GM19043 (cell line): Measurements from ENCODE around the gene ZMIZ1.

Source experiments
- ATAC-seq: cut with Tn5 transposase; IDR thresholded peaks from one replicate; pipeline ENCODE4 v1.9.1; 2021; ENCODE audit warnings: low read depth; ENCODE audit not compliant: unreplicated experiment

ZMIZ1 gene

DNA sequence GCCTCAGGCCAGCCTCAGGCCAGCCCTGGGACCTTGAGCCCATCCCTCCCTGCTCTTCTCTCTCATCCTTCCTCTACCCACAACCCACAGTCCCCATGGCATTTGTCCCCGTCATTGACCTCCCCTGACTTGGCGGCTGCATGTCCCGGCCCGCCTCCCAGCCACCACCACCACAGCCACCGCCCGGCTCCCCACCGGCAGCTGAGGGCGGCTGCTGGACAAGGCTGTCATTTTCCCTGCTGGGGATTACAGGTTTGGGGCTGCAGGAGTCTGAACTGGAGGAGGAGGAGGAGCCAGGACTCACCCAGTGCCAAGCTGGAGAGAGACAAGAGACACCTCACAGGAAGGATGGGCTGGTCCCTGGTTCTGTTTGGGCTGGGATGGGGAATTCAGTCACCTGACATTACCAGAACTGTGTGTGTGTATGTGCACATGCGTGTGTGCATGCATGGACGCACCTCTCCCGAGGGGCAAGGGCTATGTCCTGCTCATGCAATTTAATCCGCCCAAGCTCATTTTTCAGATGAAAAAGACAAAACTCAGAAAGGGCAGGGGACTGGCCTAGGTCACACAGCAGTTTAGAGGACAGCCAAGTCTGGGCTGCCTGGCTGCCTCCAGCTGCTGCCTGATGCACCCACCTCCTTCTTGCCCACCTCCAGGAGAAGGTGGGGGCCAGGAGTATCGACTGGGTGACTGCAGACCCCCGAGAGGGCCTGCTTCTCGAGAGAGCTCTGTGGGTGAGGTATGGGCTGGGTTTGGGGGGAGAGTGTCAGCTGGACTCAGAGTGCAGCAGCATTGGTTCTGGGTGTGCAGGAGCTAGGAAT, 113.1 kb downstream of the ZMIZ1 start:
- ATAC-seq = no peak

DNA sequence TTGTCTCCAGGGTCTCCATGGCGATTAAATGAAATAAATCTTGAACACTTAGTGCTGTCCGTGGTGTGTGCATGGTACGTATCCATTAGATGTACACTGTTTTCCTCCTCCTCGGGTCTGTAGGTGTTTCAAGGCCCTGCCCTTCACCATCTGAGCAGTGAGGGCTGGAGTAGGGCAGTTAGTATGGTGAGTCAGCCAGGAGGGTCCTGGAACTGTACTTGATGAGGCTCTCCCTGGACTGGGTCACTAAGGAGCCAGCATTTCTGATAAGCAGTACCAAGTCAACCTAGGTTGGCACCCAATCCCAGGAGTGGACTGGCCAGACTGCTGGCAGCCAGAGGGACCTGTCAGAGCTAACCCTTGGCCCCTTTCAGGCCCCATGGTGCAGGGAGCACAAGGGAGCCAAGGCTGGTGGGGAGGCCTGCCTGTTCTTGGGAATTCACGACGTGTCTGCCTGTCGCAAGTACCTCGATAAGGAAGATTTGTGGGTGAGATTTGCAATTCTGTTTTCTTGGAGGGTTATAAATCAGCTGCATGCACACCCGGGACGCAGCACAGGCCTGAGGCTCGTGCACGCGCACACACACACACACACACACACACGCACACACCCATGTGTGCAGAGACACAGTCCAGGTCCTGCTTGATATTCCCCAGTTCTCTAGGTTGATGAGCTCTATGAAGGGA, 114.2 kb downstream of the ZMIZ1 start:
- ATAC-seq = no peak

DNA sequence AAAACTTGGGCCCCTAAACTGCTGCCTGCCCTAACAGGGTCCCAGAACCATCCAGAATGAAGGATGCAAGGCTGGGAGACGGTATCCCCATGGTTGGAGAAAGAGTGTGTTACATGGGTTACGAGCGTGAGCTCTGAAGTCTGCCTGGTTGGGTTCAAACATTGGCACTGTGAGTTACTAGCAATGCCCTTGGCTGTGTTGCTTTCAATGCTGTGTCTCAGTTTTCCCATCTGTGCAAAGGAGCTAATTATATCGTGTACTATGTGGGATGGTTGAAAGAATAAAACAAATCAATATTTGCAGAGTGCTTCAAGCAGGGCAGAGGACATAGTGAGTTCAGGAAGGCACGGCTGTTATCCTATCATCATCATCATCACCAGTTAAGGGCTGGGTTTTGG, 114.7 kb downstream of the ZMIZ1 start:
- ATAC-seq = no peak

GRCh38 chr10:79184145-79184625, 115.4 kb downstream of the ZMIZ1 start:
- no peak for ATAC-seq

GRCh38 chr10:79184657-79185056, 115.9 kb downstream of the ZMIZ1 start:
- no peak for ATAC-seq

- ATAC-seq = no peak
Observed at GRCh38 chr10:79185067-79185774, 116.5 kb downstream of the ZMIZ1 start.

DNA sequence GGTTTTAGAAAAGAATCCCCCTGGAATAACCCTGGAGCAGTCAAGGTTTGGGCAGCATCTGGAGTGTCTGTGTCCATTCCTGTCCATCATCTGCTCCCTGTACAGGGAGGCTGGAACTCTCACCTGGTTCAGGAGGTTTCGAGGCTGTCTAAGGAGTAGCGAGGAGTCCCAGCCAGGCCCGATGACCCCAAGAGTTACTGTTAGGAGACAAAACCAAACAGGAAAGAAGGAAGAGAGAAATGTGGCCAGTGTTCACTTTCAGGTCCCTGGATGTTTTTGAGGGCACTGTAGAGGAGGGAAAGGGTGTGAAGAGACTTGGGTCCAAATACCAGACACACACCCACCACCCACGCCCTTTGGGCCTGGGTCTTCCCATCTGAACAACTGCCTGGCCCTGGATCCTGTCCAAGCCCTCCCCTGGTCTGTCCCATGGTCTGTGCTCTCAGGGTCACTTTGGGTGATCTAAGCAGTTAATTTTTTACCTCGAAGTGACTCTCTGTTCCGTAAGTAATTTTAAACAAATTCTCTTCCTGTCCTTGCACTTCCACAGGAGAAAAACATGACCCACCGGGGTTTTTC, 117.1 kb downstream of the ZMIZ1 start:
- no peak for ATAC-seq

DNA sequence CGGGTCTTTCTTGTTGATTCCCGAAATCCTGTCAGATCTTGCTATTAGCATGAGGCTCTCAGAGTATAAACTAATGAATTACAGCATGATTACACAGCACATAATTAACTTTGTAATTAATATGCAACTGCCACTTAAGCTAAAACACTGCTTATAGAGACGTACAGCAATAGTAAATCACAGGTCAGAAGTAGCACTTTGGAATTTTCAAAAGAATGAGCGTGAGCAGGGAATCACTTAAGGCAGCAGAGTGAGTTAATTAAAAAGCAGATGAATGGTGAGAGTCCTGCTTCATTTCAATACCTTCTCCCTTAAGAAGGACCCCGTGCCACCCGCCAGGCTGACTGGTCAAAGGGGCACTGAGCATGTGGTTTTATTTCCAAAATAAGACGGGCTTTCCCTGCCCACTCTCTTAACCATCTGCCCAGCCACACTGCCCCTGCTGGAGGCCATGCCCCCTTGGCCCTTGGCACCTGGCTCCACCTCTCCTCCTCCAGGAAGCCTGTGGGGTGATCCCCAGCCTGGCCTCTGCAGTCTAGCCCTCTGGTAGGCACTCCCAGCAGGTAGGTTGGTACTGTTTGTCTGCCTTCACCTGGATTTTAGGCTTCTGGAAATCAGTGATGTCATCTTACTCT, 117.8 kb downstream of the ZMIZ1 start:
- no peak for ATAC-seq

GRCh38 chr10:79187121-79187940, 118.6 kb downstream of the ZMIZ1 start:
- no peak for ATAC-seq

GRCh38 chr10:79188154-79188965, 119.6 kb downstream of the ZMIZ1 start:
- no peak for ATAC-seq

GRCh38 chr10:79189181-79189580, 120.4 kb downstream of the ZMIZ1 start:
- no peak for ATAC-seq

DNA sequence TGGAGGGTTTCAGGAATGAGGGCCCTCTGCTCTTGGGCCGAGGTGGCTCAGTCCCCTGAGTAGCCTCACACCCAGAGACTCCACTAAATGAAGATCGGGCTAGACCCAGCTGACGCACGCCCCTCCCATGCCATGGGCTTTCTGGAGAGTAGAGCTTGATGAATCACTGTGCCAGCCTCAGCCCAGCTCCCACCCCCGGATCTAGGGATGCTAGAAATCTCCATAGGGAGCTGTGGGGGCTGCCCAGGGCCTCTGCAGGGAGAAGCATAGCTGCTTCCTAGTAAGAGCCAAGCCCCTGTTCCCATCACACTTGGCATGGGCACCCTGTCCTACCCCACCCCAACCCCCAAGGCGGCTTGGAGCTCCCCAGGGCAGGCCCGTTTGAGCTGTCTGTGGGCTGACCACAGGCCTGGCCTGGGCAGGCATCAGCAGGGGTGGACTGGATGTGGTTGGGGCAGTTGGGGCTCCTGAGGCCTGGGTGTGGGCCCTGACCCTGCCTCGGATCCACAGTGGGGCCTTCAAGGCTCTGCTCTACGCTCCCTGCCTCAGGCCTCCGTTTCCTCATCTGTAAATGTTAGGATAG, 121.2 kb downstream of the ZMIZ1 start:
- no peak for ATAC-seq

DNA sequence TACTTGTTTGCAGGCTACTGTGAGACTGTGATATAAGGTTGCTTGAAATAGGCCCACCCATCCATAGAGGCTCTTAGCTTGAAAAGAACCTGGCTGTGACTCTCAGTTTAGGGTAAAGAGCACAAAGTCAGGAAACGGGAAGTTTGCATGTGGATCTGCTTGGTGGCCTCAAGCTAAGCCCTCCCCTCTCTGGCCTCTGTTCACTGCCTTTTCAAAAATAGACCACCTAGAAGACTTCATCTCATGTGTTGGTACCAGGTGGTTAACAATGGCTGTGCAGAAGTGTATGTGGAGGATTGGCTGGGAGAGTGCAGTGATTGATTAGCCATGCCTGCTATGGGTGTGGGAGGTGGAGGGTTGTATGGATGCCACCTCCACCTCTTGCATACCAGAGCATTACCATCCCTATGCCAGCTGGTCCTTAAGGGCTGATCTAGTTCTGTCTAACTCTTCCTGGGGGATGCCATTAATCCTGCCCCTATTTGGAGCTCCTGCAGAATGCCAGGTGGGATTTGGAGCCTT, 122.0 kb downstream of the ZMIZ1 start:
- no peak for ATAC-seq

DNA sequence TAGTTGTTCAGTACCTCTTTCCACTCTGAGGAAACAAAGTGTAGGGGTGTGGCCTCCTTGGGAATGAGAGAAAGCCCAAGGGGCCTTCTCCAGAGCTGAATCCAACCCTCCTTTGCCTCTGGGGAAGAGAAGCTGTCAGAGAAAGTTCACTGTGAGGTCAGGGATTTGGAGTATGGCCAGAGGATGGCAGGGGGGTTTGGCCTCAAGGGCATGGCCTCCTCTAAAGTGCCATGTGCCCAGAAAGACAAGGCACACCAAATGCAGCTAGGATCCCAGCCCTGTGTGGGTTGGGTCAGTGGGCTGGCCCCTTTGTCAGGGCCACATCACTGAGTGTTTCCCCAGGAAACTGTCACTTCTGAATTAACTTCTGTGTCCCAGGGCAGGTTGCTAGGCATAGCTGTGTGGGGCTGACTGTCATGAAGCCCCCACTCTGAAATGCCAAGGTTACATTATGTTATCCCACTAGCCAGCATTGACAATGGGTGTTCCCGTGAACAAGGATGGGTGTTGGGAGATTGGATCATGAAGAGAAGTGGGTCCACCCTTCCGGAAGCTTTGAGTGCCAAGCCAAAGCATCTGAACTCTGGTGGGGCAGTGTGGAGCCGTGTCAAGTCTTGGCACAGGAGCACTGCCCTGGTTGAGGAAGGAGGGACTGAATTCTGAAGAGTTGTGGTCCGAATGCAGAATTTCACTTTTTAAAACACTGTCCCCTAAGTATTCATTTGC, 123.3 kb downstream of the ZMIZ1 start:
- ATAC-seq = no peak

DNA sequence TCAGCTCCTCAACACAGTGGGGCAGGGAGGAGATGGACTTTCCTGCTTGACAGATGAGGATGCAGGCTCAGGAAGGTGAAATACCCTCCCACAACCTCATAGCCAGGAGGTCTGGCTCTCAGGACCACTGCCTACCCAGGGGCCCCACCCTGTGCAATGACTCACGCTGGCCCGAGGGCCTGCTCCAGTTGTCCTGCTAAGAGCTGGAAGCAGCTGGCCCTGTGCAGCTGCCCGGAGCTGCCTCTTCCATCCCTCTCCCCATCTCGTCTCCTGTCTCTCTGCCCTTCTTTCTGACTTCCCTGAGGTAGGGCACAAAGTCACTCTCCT, 123.9 kb downstream of the ZMIZ1 start:
- no peak for ATAC-seq

DNA sequence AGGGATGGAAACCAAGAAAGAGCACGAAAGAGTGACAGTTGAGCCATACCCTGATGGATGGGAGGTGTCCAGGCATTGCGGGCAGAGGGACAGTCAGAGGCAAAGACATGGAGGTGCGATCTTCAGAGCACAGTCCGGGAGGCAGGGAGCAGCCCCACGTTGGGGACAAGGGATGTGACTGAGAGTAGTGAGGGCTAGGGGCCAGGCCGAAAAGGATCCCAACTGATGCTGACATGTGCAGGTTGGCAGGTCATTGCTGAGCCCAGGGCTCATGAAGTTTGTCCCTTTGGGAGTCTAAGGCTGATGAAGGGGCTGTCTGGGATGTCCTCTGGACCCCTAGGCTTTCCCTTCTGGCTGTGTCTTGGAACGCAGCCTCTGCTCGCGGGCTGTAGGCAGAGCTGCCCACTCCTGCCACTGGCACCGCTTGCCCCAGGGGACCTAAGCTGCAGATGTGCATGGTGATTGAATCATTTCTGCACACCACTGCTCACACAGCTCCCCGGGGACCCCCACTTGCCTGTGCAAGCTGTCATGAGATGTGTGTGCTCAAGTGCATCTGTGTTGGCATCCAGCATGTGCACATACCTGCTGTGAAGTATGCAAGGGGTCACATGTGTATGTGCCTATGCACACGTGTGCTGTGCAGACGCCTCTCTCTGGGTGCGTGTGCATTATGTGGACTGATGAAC, 125.1 kb downstream of the ZMIZ1 start:
- ATAC-seq = no peak
